PFSK-1 (cell line): ENCODE measurements around the gene NTM.

ENCODE experiments used
- FOXP2 ChIP-seq: optimal IDR thresholded peaks from 2 replicates; pipeline ENCODE3; 2011; ENCODE audit warnings: borderline replicate concordance, control low read depth, inconsistent platforms; ENCODE audit not compliant: insufficient read depth; ENCODE audit errors: extremely low read length, extremely low read depth
- POLR2AphosphoS5 ChIP-seq: IDR thresholded peaks from 2 replicates; pipeline ENCODE4 v1.6.1; 2012; ENCODE audit warnings: low read depth, mild to moderate bottlenecking, control low read depth, low read length, moderate library complexity
- REST ChIP-seq, 2 experiments: IDR thresholded peaks; 2 replicates each; pipeline versions ENCODE4 v1.6.1 to v1.8.0; 2011 to 2012; ENCODE audit warnings: low read depth in 2 of 2, low read length in 2 of 2, control low read depth in 1 of 2, inconsistent platforms in 1 of 2, mild to moderate bottlenecking in 1 of 2, moderate library complexity in 1 of 2; ENCODE audit not compliant: insufficient read depth in 1 of 2
- SIN3A ChIP-seq: IDR thresholded peaks from 2 replicates; pipeline ENCODE4 v1.6.1; 2012; ENCODE audit warnings: mild to moderate bottlenecking, low read length, moderate library complexity, borderline replicate concordance; ENCODE audit not compliant: insufficient read depth
- TAF1 ChIP-seq: IDR thresholded peaks from 2 replicates; pipeline ENCODE4 v1.6.1; 2012; ENCODE audit warnings: low read length, control low read depth, borderline replicate concordance; ENCODE audit not compliant: insufficient read depth

The NTM gene

DNA sequence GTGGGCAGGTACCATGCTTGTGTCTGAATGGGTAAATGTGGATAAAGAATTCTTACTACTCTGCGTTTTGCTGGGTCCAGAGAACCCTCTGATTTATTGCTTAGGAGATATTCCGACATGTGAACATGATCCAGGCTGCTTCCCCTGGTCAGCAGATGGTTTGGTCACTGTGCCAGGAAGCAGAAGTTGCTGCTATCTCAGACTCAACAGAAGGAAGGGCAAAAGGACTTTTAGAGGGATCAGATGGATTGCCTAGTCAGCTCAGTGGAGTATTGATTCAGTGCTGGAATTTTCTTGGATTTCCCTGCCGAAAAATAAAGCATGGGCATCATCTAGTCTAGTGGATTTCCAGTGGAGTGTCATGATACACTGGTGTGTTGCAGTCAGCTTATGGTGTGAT is 440.1 kb downstream of the NTM start:
- TF ChIP-seq POLR2AphosphoS5 (no peak), SIN3A (no peak), TAF1 (no peak), REST (IDR thresholded peaks at IDR 0.05; ENCODE audit: insufficient read depth in 1 of 2, low read depth in 2 of 2, low read length in 2 of 2) (no peak), FOXP2 (no peak)

DNA sequence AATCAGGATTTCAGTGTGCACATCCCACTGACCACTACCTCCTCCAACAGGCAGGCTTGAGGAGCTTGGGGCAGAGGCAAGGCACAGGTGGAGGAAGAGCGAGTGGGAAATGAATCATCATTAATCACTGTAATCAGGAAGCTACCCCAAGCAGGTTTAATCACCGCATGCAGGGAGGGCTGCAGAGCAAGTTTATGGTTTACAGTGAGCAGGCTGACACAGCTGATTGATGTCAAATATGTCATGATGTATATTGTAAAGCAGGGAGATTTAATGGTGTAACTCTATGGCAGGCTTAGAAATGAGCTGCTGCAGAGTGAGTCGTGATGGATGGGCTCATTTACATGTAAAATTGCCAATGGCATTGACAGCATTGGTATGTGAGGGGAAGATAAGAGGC is 441.0 kb downstream of the NTM start:
- no peak for TF ChIP-seq POLR2AphosphoS5
- TF ChIP-seq SIN3A, result no peak
- TF ChIP-seq FOXP2, result no peak
- no peak for TF ChIP-seq TAF1
- no peak for TF ChIP-seq REST (IDR thresholded peaks at IDR 0.05; ENCODE audit: insufficient read depth in 1 of 2, low read depth in 2 of 2, low read length in 2 of 2)

GRCh38 chr11:131814108-131814507 is 443.7 kb downstream of the NTM start:
- no peak for TF ChIP-seq FOXP2
- no peak for TF ChIP-seq SIN3A
- TF ChIP-seq TAF1, result no peak
- TF ChIP-seq REST (IDR thresholded peaks at IDR 0.05; ENCODE audit: insufficient read depth in 1 of 2, low read depth in 2 of 2, low read length in 2 of 2), result no peak

DNA sequence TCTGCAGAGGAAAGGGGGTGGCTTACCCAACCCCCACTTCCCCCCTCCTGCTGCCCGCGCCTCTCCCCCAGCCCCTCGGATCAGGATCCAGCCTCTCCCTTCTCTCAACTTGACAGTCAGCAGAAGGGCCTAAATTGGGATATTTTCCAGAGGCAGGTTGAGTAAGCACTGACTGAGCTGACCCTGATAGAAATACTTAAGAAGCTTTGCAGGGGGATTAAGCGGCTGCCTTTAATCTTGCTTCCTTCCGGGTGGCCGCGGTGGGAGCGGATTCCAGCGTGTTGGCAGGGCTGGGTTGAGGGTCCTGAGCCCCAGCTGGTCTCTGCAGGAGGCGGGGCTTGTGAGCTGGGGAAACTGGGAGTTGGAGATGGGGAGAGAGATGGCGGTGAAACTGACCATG is 445.2 kb downstream of the NTM start:
- TF ChIP-seq TAF1, result no peak
- no peak for TF ChIP-seq SIN3A
- TF ChIP-seq FOXP2, result no peak
- no peak for TF ChIP-seq POLR2AphosphoS5
- no peak for TF ChIP-seq REST (IDR thresholded peaks at IDR 0.05; ENCODE audit: insufficient read depth in 1 of 2, low read depth in 2 of 2, low read length in 2 of 2)

- TF ChIP-seq POLR2AphosphoS5, result no peak
- TF ChIP-seq TAF1, result no peak
- TF ChIP-seq REST (IDR thresholded peaks at IDR 0.05; ENCODE audit: insufficient read depth in 1 of 2, low read depth in 2 of 2, low read length in 2 of 2), result no peak
- no peak for TF ChIP-seq FOXP2
- TF ChIP-seq SIN3A, result no peak
Measured at GRCh38 chr11:131816051-131816450, 445.6 kb downstream of the NTM start.
